Neural progenitor cell (in vitro differentiated cells): ENCODE data around the gene TRIO. TPM values are rescaled to one million over a fixed set of nuclear protein-coding genes. Genes with fewer than 3 reads are reported as not detected.

Source experiments
- DNase-seq: peaks from one replicate; pipeline ENCODE4 v3.0.0-alpha.2; 2016; ENCODE audit warnings: low spot score
- H2AFZ ChIP-seq: fragments of 200-600 bp; sonication (generic); replicated peaks from 2 replicates; pipeline ENCODE4 v1.6.1; 2016; ENCODE audit warnings: antibody characterized with exemption
- H3F3A ChIP-seq: fragments of 200-600 bp; sonication (generic); 2 replicates; pipeline ENCODE4 v1.6.1; 2016; ENCODE audit warnings: antibody characterized with exemption, low read depth
- H3K27ac ChIP-seq: fragments of 200-600 bp; sonication (generic); 2 replicates; pipeline ENCODE4 v1.5.1; 2016; ENCODE audit warnings: mild to moderate bottlenecking
- H3K27me3 ChIP-seq: fragments of 200-600 bp; sonication (generic); 2 replicates; pipeline ENCODE4 v1.6.1; 2016; ENCODE audit warnings: mild to moderate bottlenecking, moderate library complexity
- H3K36me3 ChIP-seq: fragments of 200-600 bp; sonication (generic); 2 replicates; pipeline ENCODE4 v1.5.1; 2016
- H3K4me1 ChIP-seq: fragments of 200-600 bp; sonication (generic); 2 replicates; pipeline ENCODE4 v1.6.1; 2016; ENCODE audit warnings: mixed run types
- H3K4me2 ChIP-seq: fragments of 200-600 bp; sonication (generic); 2 replicates; pipeline ENCODE4 v1.6.1; 2016
- H3K4me3 ChIP-seq: fragments of 200-600 bp; sonication (generic); 2 replicates; pipeline ENCODE4 v1.5.1; 2016
- H3K79me2 ChIP-seq: fragments of 200-600 bp; sonication (generic); 2 replicates; pipeline ENCODE4 v1.6.1; 2016; ENCODE audit warnings: low read depth
- H3K9ac ChIP-seq: fragments of 200-600 bp; sonication (generic); 2 replicates; pipeline ENCODE4 v1.6.1; 2016
- H3K9me3 ChIP-seq: fragments of 200-600 bp; sonication (generic); 2 replicates; pipeline ENCODE4 v1.5.1; 2016; ENCODE audit warnings: low read depth
- H4K20me1 ChIP-seq: fragments of 200-600 bp; sonication (generic); 2 replicates; pipeline ENCODE4 v1.6.1; 2016; ENCODE audit warnings: low read depth
- H3K27ac Mint-ChIP-seq: 3 replicates; pipeline ENCODE4 v1.8.0; 2021; ENCODE audit warnings: mixed read lengths
- H3K27me3 Mint-ChIP-seq: 2 replicates; pipeline ENCODE4 v1.8.0; 2022; ENCODE audit warnings: low read depth, mild to moderate bottlenecking, inconsistent platforms, moderate library complexity, mixed read lengths; ENCODE audit not compliant: insufficient read depth
- H3K36me3 Mint-ChIP-seq: 3 replicates; pipeline ENCODE4 v1.8.0; 2021; ENCODE audit warnings: mixed read lengths
- H3K4me1 Mint-ChIP-seq: 3 replicates; pipeline ENCODE4 v1.8.0; 2021; ENCODE audit warnings: mixed read lengths
- H3K4me3 Mint-ChIP-seq: 3 replicates; pipeline ENCODE4 v1.8.0; 2021; ENCODE audit warnings: mild to moderate bottlenecking, moderate library complexity, mixed read lengths
- H3K9me3 Mint-ChIP-seq: 3 replicates; pipeline ENCODE4 v1.8.0; 2020; ENCODE audit warnings: mixed read lengths
- CTCF ChIP-seq: fragments of 200-600 bp; sonication (generic); IDR thresholded peaks from 2 replicates; pipeline ENCODE4 v1.5.1; 2017; ENCODE audit warnings: antibody characterized with exemption, mild to moderate bottlenecking
- EZH2 ChIP-seq: fragments of 200-600 bp; sonication (generic); IDR thresholded peaks from 2 replicates; pipeline ENCODE4 v1.6.1; 2017; ENCODE audit warnings: antibody characterized with exemption, mild to moderate bottlenecking, moderate library complexity
- EZH2phosphoT487 ChIP-seq: fragments of 200-600 bp; sonication (generic); IDR thresholded peaks from 2 replicates; pipeline ENCODE4 v1.6.1; 2017; ENCODE audit warnings: antibody characterized with exemption
- total RNA-seq: library from RNA; depleted of rRNA; stranded (reverse); fragments of >200 nt; gene quantifications from 2 replicates; pipeline ENCODE4 v1.2.3, GENCODE V29; 2015; ENCODE audit warnings: low replicate concordance

Gene TRIO
- total RNA-seq, 1 donor from 2014 or later: 84.7 TPM

GRCh38 chr5:14472986-14473567 lies 329.9 kb downstream of the TRIO start:
- peak overlapping the region; percentile 72 for H3K27ac Mint-ChIP-seq
- Histone ChIP-seq H3K27me3 (no peaks in the 10 kb centered on the region), H3K4me2 (no peak overlapping the region), H3K4me3 (no peak overlapping the region), H3F3A (no peaks in the 10 kb centered on the region), H3K4me1 (peaks cover 19% of the 10 kb centered on the region), H3K79me2 (no peaks in the 10 kb centered on the region), H3K27ac (no peak overlapping the region), H3K9me3 (no peaks in the 10 kb centered on the region), H2AFZ (no peak overlapping the region), H3K36me3 (peaks cover 4% of the 10 kb centered on the region), H3K9ac (no peak overlapping the region), H4K20me1 (no peaks in the 10 kb centered on the region)
- peaks cover 24% of the 10 kb centered on the region for H3K4me1 Mint-ChIP-seq
- H3K4me3 Mint-ChIP-seq: no peak overlapping the region
- peaks cover 42% of the 10 kb centered on the region for H3K36me3 Mint-ChIP-seq
- no peaks in the 10 kb centered on the region for H3K9me3 Mint-ChIP-seq
- DNase-seq: peak; percentile 64
- no peaks in the 10 kb centered on the region for H3K27me3 Mint-ChIP-seq
- no peak for TF ChIP-seq EZH2phosphoT487
- no peak for TF ChIP-seq CTCF
- TF ChIP-seq EZH2: no peak

DNA sequence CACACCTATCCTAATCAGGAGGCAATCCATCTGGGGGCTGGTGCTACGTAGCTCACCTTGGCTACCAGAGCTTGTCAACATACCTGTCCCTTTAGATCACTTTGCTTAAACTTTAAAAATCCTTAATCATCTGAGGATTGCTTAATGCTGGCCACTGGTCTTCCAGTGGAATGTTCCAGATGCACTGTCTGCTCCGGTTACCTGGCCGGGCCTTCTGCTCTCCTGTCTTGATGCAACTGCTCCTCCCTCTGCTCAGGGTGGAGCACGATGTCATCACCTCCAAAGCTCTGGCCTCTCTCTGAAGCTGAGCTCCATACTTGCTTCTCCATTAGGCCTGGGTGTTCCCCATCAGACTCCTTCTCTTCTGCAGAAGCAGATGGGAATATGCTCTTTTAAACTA lies 331.9 kb downstream of the TRIO start:
- Mint-ChIP-seq H3K36me3 (peaks cover 51% of the 10 kb centered on the region), H3K4me3 (no peak overlapping the region), H3K9me3 (no peaks in the 10 kb centered on the region), H3K27ac (no peak overlapping the region), H3K27me3 (no peaks in the 10 kb centered on the region), H3K4me1 (peaks cover 11% of the 10 kb centered on the region)
- Histone ChIP-seq H3F3A (no peaks in the 10 kb centered on the region), H3K4me2 (no peak overlapping the region), H3K4me3 (no peak overlapping the region), H4K20me1 (no peaks in the 10 kb centered on the region), H3K4me1 (peaks cover 8% of the 10 kb centered on the region), H3K9ac (no peak overlapping the region), H3K36me3 (no peaks in the 10 kb centered on the region), H3K27me3 (no peaks in the 10 kb centered on the region), H3K79me2 (no peaks in the 10 kb centered on the region), H3K27ac (no peak overlapping the region), H3K9me3 (no peaks in the 10 kb centered on the region), H2AFZ (no peak overlapping the region)
- TF ChIP-seq CTCF (no peak), EZH2 (no peak), EZH2phosphoT487 (no peak)
- DNase-seq: no peak

GRCh38 chr5:14476786-14477435 lies 333.8 kb downstream of the TRIO start:
- no peaks in the 10 kb centered on the region for H3K9me3 ChIP-seq
- no peak overlapping the region for H3K4me2 ChIP-seq
- Mint-ChIP-seq H3K27me3 (no peaks in the 10 kb centered on the region), H3K4me1 (peaks cover 5% of the 10 kb centered on the region), H3K4me3 (no peak overlapping the region), H3K27ac (no peak overlapping the region), H3K36me3 (peaks cover 48% of the 10 kb centered on the region), H3K9me3 (no peaks in the 10 kb centered on the region)
- no peaks in the 10 kb centered on the region for H3K79me2 ChIP-seq
- no peaks in the 10 kb centered on the region for H3K36me3 ChIP-seq
- H4K20me1 ChIP-seq: no peaks in the 10 kb centered on the region
- peaks cover 8% of the 10 kb centered on the region for H3K4me1 ChIP-seq
- H3K4me3 ChIP-seq: no peak overlapping the region
- no peaks in the 10 kb centered on the region for H3K27me3 ChIP-seq
- TF ChIP-seq CTCF (no peak), EZH2 (no peak), EZH2phosphoT487 (no peak)
- H3K9ac ChIP-seq: no peak overlapping the region
- no peak overlapping the region for H3K27ac ChIP-seq
- H2AFZ ChIP-seq: no peak overlapping the region
- DNase-seq: no peak
- no peaks in the 10 kb centered on the region for H3F3A ChIP-seq
